Activated CD4-positive, alpha-beta T cell treated with anti-CD3 and anti-CD28 coated beads, Interleukin-2, amount 50 U/mL, for 24 hours (primary cell): ENCODE results near the gene KCNJ10.
"Not testable (repeated sequence)": the region's sequence is repeated elsewhere in the genome, so short reads cannot be mapped to it uniquely, and the experiment has no call there.

Experiments
- DNase-seq, 2 donors: peaks; one replicate each; pipeline ENCODE4 v3.0.0-alpha.2; 2020; ENCODE audit warnings: low read depth in 1 of 2, low spot score in 1 of 2

The KCNJ10 gene

GRCh38 chr1:160069460-160070231 is at the start of gene KCNJ10:
TSS of gene KCNJ10 (minus strand) at chr1:160070160. CDS start at chr1:160042532, 27,628 bp downstream.
- no peak for DNase-seq

DNA sequence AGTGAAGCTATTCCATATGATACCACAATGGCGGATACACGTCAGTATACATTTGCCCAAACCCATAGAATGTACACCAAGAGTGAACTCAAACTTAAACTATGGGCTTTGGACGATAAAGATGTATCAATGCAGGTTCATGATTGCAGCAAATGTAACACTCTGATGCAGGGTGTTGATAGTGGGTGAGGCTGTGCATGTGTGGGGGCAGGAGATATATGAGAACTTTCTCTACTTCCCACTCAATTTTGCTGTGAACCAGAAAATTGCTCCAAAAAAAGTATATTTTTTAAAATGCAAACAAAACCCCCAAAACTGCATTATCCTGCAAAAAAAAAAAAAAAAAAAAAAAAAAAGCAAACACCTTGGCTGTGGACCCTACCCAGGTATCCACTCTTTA is 49.0 kb upstream of the KCNJ10 start:
- no peak for DNase-seq

GRCh38 chr1:160117709-160118183 is 47.8 kb upstream of the KCNJ10 start:
- no peak for DNase-seq

DNA sequence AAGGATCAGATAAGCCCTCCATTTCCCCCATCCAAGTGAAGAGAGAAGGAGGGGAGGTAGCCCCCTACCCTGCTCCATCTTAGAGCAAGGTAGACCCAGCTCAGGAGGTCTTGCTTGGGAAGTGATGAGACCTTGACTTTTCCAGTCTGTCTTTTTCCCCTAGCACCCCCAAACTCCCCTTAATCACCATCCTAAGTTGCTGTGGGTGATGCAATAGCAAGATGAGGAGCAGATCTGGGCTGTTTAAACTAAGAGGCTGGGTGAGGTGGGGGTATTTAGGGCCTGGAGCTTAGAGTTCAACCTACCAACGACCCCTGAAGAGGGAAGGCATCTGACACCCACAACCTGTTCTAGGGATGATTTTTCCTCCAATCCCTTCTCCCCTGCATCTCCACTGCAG is 47.3 kb upstream of the KCNJ10 start:
- no peak for DNase-seq

DNA sequence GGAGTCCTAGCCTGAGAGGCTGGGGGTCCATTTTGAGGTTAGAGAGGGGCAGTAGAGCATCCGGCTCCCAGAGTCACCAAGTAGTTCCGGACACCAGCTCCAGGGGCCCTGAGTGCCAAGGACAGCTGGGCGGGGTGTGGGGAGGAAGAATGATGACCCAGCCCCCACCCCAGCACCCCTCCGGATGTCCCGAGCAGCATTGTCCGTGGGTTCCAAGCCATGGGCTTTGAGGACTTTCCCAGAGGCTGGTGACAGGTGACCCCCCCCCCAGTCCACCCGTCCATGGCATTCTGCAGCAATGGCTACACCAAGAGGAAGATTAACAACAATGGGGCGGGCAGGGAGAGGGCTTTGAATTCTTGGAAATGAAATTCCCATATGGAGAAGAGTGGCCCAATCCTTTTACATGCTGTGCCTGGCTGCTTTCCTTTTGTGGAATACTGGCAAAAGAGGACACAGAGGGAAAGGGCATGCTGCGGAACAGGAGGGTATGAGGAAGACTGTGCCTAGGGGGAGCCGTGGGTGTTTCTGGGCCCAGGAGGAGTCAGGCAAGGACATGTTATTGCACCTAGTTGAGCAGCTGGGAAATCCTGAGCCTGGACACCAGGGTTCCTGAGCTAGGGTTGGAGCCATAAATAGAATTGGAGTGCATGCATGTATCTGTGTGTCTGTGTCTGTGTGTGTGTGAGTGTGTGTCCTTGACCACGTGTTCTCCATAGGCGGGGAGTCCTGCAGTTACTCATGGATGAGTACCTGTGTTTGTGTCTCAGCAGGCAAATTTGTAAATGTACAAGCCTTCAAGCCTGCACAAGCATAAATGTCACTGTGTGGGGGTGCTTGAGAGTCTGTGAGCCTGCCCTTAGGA is 46.6 kb upstream of the KCNJ10 start:
- DNase-seq: no peak

DNA sequence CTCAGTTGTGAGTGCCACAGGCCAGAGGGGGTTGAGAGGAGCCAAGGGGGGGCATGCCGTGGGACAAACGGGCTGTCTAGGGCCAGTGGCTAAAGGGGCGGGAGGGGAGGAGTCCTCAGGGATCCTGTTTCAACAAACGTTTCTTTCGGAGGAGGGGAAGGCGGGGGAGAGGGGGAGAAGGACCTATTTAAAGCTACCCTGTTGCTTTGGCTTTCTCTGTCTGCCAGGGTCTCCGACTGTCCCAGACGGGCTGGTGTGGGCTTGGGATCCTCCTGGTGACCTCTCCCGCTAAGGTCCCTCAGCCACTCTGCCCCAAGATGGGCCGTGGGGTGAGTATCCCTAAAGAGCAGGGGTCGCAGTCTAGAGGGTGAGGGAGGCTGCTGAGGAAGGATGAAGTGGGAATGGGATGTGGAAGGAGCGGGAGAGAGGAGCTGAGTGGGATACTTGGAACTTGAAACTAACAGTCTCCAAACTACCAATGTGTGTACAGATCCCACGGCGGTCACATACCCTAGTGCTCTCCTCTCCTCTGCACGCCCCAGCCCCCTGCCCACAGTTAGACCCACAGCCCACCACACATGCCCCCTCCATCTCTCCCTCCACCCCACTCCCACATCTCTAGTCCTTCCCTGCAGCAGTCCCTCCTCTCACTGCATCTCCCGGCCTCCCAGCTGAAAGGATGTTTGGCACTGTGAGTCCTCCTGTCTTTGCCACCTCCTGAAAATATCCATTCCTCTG is 45.8 kb upstream of the KCNJ10 start, which contains the start of gene ATP1A2:
TSS of gene ATP1A2 (plus strand) at position 215 of the 738 bp plus-strand sequence. CDS start at position 318, 103 bp downstream.
- DNase-seq: no peak

DNA sequence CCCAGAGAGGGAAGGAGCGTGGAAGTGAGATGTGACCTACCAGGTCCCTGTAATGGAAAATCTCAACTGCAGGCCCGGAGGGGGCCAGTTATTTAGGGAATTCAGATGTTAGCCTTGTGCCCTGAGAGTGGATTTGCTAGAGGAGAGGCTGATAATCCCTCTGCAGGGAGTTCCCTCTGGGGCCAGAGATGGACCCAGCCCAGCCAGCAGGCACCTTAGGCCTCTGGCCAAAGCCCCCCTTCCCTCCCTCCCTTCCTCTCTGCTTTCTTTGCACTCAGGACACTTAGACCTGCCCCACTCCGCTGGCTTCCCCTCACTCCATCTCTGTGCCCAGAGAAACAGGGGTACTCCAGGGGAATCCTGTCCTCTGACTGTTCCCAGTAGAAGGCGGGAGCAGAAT is 44.1 kb upstream of the KCNJ10 start:
- DNase-seq: no peak

DNA sequence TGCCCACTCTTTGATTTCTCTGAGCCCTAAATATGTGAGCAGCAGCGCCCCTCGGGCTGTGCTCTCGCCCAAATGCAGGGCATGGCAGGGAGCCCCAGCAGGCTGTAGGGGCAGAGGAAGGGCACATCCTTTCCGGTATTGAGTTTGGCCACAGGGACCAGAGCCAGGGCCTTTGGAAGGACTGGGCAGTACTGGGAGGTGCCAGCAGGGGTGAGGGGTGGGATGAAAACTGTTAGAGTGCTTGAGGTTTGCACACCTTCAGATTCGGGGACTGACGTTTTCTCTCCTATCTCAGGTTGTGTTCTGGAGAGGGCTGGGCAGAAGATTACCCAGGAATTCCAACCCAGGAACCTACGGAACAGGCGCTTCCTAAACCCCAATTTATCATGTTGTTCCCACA is 43.4 kb upstream of the KCNJ10 start:
- DNase-seq: no peak

- no peak for DNase-seq
These were observed 42.4 kb upstream of the KCNJ10 start for GRCh38 chr1:160112357-160112756.

DNA sequence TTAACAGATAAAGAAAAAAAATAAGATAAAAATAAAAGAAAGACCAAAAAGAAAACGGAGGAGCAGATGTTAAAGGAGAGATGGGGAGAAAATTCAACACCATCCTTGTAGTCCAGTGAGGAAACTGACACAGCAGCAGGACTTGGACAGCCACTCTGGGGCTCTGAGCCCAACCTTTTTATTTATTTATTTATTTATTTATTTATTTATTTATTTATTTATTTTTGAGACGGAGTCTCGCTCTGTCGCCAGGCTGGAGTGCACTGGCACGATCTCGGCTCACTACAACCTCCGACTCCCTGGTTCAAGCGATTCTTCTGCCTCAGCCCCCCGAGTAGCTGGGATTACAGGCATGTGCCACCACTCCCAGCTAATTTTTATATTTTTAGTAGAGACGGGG is 41.5 kb upstream of the KCNJ10 start:
- DNase-seq: not testable (repeated sequence)

GRCh38 chr1:160109686-160110085 is 39.7 kb upstream of the KCNJ10 start:
- no peak for DNase-seq

- DNase-seq: peak in 1 of 2 donors; percentile 34
These were observed 39.1 kb upstream of the KCNJ10 start for GRCh38 chr1:160108888-160109662.

DNA sequence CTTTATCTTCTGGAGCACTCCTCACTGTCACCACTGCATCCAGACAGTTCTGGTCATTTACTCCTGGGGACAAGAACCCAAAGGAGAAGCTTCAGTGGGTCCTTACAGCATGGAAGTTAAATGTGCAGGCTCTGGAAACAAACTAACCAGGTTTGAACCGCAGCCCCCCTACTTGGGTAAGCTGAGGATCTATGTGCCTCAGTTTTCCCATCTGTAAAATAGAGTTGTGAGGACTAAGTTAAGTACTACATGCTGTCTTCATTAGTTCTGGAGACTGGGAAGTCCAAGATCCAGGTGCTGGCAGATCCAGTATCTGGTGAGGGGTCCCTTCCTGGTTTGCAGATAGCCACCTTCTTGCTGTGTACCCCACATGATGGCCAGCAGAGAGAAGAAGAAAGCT is 37.6 kb upstream of the KCNJ10 start:
- DNase-seq: no peak

- no peak for DNase-seq
These were observed 35.2 kb upstream of the KCNJ10 start for GRCh38 chr1:160105155-160105554.

DNA sequence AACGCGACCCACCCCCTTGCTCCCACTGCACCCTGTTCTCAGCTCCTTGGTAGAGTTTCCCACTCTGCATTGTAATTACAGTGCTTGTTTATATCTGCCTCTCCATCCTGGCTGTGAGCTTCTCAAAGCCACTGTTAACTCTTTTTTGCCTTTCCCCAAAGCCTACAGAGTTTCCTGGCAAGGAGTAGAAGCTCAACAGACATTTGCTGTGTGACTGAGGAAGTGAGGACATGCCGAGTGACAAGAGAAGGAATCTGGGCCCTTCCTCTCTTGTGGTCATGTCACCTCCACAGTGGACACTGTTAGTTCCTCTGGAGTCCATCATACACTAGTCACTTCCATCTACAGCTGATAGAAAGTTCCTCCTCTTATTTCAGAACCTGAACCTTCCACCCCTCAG is 34.5 kb upstream of the KCNJ10 start:
- DNase-seq: no peak

DNA sequence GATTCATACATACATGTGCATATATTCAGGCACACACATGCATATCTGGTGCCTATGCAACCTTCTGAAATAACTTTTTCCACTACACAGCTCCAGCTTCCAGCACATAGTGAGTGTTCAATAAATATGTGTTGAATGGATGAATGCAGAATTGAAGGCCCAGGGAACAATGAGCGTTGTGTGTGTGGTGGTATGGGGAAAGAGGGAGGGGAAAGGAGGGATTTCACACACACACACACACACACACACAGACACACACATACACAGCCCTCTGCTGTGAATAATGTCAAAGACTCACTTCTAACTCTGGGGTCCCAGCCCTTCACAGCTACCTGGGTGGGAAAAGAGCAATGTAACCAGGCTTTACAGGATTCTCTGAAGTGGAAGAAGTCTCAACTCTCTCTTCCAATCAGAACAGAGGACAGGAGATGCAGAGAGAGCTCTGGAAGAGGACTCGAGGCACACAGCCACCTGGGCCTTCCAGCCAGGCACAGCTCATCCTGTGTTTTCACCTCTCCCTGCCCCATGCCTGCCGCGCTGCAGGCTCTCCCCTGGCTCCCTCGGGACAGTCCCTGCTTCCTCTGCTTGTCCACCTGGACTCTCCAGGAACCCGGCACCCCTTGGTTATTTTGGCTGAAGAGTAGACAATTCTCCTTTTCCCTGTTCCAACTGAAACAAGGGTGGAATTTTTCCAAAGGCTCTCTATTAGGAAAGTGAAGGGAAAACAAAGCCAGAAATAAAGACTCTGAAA is 33.9 kb upstream of the KCNJ10 start:
- DNase-seq: no peak

- DNase-seq: no peak
These were observed 32.0 kb upstream of the KCNJ10 start for GRCh38 chr1:160101717-160102522.

DNA sequence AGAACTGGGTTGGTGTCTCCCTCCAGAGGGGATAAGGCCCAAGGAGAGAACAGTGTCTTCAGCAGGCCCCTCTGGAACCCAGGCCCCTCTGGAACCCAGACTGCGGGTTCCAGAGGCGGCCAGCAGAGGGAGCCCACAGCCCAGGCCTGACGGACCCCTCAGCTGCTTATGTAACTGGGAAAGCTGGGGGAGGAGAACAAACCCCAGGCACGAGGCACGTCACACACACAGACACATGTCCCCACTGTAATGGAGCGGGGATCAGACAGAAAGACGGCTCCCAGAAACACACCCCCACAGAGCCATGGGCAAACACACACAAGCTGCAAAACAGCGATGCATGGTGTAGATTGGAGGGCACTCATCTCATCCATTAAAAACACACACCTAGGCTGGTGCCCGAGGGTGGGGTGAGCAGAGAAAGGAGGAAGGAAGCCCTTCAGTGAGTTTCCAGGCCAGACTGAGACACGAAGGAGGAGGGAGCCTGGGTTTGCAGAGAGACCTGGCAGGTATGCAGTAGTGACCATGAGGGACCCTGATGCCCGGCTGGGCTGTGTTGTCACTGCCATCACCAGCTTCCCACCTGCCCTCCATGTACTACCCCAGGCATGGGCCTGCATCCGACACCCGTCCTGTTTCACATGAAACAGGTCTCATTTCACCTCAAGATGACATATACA is 31.2 kb upstream of the KCNJ10 start:
- peak; percentile 53 to 67 for DNase-seq
